ENCODE measurements around the gene RNF212.

Gene RNF212

GRCh38 chr4:1090465-1091440, 22.6 kb downstream of the RNF212 start:
- DNase-seq (ENCODE audit: low read depth in 2 of 3, low spot score in 2 of 3): no peak

GRCh38 chr4:1090036-1090435, 23.3 kb downstream of the RNF212 start:
- no peak for DNase-seq (ENCODE audit: low read depth in 2 of 3, low spot score in 2 of 3)

GRCh38 chr4:1087371-1087770, 26.0 kb downstream of the RNF212 start:
- no peak for DNase-seq (ENCODE audit: low read depth in 2 of 3, low spot score in 2 of 3)

- DNase-seq (ENCODE audit: low read depth in 2 of 3, low spot score in 2 of 3): no peak
These were observed 27.4 kb downstream of the RNF212 start for GRCh38 chr4:1086011-1086410.

- DNase-seq (ENCODE audit: low read depth in 2 of 3, low spot score in 2 of 3): no peak
These were observed 28.0 kb downstream of the RNF212 start for GRCh38 chr4:1085404-1085799.

GRCh38 chr4:1084796-1085403, 28.5 kb downstream of the RNF212 start:
- no peak for DNase-seq (ENCODE audit: low read depth in 2 of 3, low spot score in 2 of 3)

- no peak for DNase-seq (ENCODE audit: low read depth in 2 of 3, low spot score in 2 of 3)
These were observed 29.0 kb downstream of the RNF212 start for GRCh38 chr4:1084394-1084793.

GRCh38 chr4:1082215-1083182, 30.9 kb downstream of the RNF212 start:
- no peak for DNase-seq (ENCODE audit: low read depth in 2 of 3, low spot score in 2 of 3)

- DNase-seq (ENCODE audit: low read depth in 2 of 3, low spot score in 2 of 3): no peak
These were observed 31.7 kb downstream of the RNF212 start for GRCh38 chr4:1081689-1082040.

- no peak for DNase-seq (ENCODE audit: low read depth in 2 of 3, low spot score in 2 of 3)
These were observed 32.2 kb downstream of the RNF212 start for GRCh38 chr4:1080961-1081688.

- no peak for DNase-seq (ENCODE audit: low read depth in 2 of 3, low spot score in 2 of 3)
These were observed 32.9 kb downstream of the RNF212 start for GRCh38 chr4:1080432-1080831.

GRCh38 chr4:1079711-1080265, 33.6 kb downstream of the RNF212 start:
- DNase-seq (ENCODE audit: low read depth in 2 of 3, low spot score in 2 of 3): no peak

GRCh38 chr4:1078490-1078889, 34.9 kb downstream of the RNF212 start:
- no peak for DNase-seq (ENCODE audit: low read depth in 2 of 3, low spot score in 2 of 3)

- DNase-seq (ENCODE audit: low read depth in 2 of 3, low spot score in 2 of 3): no peak
These were observed 35.5 kb downstream of the RNF212 start for GRCh38 chr4:1077711-1078477.

GRCh38 chr4:1075809-1076699, 37.3 kb downstream of the RNF212 start:
- no peak for DNase-seq (ENCODE audit: low read depth in 2 of 3, low spot score in 2 of 3)

GRCh38 chr4:1075225-1075624, 38.1 kb downstream of the RNF212 start:
- DNase-seq (ENCODE audit: low read depth in 2 of 3, low spot score in 2 of 3): no peak

- DNase-seq (ENCODE audit: low read depth in 2 of 3, low spot score in 2 of 3): no peak
These were observed 39.3 kb downstream of the RNF212 start for GRCh38 chr4:1074077-1074476.

GRCh38 chr4:1072830-1073446, 40.4 kb downstream of the RNF212 start:
- DNase-seq (ENCODE audit: low read depth in 2 of 3, low spot score in 2 of 3): no peak
